ENCODE data around the gene PCDHB16.
"Not testable (repeated sequence)": the region's sequence is repeated elsewhere in the genome, so short reads cannot be mapped to it uniquely, and the experiment has no call there.

The PCDHB16 gene

DNA sequence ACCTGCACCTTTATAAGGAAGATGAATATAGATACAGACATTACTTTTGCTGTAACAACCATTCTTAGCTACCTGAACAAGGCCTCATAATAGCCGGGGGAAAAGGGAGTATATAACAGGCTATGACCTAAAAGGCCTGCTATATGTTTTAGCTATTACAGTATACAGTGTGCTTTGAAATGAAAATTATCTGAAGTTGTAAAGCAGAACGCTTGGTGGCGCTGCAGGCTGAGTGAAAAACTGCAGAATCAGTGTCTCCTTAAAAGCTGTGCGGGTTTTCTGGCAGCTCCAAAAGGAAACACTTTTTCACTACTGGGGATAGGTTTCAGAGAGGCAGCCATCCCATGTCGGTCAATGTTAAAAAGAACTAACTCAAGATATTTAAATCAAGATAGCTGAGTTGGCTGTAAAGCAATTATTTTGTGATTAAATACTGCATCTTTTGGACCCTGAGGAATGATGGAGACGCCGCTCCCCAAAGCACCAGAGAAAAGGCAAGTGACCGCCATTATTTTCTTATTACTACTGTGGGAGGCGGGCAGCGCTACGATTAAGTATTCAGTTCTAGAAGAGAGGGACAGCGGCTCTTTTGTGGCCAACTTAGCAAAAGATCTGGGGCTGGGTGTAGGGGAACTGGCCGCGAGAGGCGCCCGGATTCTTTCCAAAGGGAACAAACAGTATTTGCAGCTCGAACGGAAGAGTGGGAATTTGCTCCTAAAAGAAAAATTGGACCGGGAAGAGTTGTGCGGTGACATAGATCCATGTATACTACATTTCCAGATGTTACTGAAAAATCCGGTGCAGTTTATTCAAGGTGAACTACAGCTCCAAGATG lies 26.4 kb upstream of the PCDHB16 start:
- H3K27ac ChIP-seq: no peak overlapping the region
- TF ChIP-seq, protein P1, sequence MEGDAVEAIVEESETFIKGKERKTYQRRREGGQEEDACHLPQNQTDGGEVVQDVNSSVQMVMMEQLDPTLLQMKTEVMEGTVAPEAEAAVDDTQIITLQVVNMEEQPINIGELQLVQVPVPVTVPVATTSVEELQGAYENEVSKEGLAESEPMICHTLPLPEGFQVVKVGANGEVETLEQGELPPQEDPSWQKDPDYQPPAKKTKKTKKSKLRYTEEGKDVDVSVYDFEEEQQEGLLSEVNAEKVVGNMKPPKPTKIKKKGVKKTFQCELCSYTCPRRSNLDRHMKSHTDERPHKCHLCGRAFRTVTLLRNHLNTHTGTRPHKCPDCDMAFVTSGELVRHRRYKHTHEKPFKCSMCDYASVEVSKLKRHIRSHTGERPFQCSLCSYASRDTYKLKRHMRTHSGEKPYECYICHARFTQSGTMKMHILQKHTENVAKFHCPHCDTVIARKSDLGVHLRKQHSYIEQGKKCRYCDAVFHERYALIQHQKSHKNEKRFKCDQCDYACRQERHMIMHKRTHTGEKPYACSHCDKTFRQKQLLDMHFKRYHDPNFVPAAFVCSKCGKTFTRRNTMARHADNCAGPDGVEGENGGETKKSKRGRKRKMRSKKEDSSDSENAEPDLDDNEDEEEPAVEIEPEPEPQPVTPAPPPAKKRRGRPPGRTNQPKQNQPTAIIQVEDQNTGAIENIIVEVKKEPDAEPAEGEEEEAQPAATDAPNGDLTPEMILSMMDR (conservative IDR thresholded peaks at IDR 0.05): peak; percentile 70

DNA sequence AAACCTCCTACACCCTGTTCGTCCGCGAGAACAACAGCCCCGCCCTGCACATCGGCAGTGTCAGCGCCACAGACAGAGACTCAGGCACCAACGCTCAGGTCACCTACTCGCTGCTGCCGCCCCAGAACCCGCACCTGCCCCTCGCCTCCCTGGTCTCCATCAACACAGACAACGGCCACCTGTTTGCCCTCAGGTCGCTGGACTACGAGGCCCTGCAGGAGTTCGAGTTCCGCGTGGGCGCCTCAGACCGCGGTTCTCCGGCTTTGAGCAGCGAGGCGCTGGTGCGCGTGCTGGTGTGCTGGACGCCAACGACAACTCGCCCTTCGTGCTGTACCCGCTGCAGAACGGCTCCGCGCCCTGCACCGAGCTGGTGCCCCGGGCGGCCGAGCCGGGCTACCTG lies 24.8 kb upstream of the PCDHB16 start:
- not testable (repeated sequence) for H3K27ac ChIP-seq

DNA sequence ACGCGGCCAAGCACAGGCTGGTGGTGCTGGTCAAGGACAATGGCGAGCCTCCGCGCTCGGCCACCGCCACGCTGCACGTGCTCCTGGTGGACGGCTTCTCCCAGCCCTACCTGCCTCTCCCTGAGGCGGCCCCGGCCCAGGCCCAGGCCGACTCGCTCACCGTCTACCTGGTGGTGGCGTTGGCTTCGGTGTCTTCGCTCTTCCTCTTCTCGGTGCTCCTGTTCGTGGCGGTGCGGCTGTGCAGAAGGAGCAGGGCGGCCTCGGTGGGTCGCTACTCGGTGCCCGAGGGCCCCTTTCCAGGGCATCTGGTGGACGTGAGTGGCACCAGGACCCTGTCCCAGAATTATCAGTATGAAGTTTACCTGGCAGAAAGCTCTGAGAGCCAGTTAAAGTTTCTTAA lies 24.3 kb upstream of the PCDHB16 start:
- H3K27ac ChIP-seq: not testable (repeated sequence)

DNA sequence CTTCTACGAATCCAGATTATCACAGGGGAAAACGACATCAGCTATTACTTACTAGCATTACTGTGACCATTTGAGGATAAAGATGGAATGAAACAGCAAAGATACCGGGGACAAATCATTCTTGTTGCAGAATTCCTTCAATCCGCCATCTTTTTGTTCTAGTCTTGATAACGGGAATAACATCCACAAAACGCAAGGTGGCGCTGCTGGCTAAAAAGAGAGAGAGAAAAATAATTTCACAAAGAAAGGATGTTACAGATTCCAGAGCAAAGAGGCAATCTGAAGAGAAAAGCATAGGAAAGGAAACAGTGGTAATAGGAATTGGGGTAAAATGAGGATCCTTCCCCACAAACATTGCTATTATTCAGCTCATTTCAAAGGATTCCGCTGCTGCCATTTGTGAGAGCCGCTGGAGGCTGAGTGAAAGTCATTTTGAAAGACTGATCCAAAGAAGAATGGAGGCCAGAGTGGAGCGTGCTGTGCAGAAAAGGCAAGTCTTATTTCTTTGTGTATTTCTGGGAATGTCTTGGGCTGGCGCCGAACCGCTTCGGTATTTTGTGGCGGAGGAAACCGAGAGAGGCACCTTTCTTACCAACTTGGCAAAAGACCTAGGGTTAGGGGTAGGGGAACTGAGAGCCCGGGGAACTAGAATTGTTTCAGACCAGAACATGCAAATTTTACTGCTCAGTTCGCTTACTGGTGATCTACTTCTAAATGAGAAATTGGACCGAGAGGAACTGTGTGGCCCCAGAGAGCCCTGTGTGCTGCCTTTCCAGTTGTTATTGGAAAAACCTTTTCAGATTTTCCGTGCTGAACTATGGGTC lies 9.6 kb upstream of the PCDHB16 start, which contains the start of gene PCDHB7:
TSS of gene PCDHB7 (plus strand) at position 264 of the 824 bp plus-strand sequence. CDS start at position 456, 192 bp downstream.
- TF ChIP-seq, protein P1 (conservative IDR thresholded peaks at IDR 0.05): peak; percentile 80
- H3K27ac ChIP-seq: no peak within 1 kb of the TSS

DNA sequence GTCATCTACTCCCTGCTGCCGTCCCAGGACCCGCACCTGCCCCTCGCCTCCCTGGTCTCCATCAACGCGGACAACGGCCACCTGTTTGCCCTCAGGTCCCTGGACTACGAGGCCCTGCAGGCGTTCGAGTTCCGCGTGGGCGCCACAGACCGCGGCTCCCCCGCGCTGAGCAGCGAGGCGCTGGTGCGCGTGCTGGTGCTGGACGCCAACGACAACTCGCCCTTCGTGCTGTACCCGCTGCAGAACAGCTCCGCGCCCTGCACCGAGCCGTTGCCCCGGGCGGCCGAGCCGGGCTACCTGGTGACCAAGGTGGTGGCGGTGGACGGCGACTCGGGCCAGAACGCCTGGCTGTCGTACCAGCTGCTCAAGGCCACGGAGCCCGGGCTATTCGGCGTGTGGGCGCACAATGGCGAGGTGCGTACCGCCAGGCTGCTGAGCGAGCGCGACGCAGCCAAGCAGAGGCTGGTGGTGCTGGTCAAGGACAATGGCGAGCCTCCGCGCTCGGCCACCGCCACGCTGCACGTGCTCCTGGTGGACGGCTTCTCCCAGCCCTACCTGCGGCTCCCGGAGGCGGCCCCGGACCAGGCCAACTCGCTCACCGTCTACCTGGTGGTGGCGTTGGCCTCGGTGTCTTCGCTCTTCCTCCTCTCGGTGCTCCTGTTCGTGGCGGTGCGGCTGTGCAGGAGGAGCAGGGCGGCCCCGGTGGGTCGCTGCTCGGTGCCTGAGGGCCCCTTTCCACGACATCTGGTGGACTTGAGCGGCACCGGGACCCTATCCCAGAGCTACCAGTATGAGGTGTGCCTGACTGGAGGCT lies 7.7 kb upstream of the PCDHB16 start:
- not testable (repeated sequence) for H3K27ac ChIP-seq

DNA sequence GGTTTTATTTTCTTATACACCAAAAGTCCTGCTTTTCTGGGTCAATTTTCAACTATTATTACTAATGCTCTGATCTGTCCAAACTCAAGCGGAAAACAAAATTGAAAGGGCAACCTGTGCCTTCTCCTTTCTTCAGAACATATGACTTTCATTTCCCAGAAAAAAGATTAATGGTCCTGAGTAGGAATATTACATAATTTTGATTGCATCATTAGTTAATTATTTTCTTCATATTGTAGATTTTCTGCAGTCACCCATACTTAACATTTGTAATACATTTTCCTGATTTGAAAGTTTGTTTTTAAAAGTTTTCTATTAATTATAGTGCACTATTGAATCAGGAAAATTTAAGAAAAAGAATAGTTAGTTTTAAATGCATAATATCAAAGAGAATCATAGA lies 6.3 kb upstream of the PCDHB16 start:
- TF ChIP-seq, protein P1 (conservative IDR thresholded peaks at IDR 0.05): no peak
- H3K27ac ChIP-seq: no peak overlapping the region

DNA sequence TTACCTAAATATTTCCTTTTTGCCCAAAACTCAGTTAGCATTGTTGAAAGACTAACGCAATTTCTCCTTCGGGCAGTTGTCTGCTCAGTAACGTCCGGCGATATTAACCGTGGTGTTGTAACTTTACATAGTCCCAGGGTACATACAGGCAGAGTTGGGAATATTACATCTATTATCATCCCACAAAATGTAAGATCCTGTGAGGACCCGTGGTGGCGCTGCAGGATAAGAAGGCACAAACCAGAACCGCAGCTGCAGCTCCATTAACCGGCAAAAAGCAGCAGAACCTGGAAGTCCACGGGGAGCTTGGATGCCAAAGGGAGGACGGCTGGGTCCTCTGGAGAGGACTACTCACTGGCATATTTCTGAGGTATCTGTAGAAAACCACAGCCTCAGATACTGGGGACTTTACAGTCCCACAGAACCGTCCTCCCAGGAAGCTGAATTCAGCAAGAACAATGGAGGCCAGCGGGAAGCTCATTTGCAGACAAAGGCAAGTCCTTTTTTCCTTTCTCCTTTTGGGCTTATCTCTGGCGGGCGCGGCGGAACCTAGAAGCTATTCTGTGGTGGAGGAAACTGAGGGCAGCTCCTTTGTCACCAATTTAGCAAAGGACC lies 4.5 kb upstream of the PCDHB16 start, which contains the start of gene PCDHB8:
TSS of gene PCDHB8 (plus strand) at position 214 of the 615 bp plus-strand sequence. CDS start at position 459, 245 bp downstream.
- TF ChIP-seq, protein P1 (conservative IDR thresholded peaks at IDR 0.05): peak; percentile 96
- not testable (repeated sequence) for H3K27ac ChIP-seq

DNA sequence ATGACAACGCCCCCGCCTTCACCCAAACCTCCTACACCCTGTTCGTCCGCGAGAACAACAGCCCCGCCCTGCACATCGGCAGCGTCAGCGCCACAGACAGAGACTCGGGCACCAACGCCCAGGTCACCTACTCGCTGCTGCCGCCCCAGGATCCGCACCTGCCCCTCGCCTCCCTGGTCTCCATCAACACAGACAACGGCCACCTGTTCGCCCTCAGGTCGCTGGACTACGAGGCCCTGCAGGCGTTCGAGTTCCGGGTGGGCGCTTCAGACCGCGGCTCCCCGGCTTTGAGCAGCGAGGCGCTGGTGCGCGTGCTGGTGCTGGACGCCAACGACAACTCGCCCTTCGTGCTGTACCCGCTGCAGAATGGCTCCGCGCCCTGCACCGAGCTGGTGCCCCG lies 2.8 kb upstream of the PCDHB16 start:
- H3K27ac ChIP-seq: not testable (repeated sequence)

DNA sequence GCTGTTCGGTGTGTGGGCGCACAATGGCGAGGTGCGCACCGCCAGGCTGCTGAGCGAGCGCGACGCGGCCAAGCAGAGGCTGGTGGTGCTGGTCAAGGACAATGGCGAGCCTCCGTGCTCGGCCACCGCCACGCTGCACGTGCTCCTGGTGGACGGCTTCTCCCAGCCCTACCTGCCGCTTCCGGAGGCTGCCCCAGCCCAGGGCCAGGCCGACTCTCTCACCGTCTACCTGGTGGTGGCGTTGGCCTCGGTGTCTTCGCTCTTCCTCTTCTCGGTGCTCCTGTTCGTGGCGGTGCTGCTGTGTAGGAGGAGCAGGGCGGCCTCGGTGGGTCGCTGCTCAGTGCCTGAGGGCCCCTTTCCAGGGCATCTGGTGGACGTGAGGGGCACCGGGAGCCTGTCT lies 2.3 kb upstream of the PCDHB16 start:
- not testable (repeated sequence) for H3K27ac ChIP-seq
